Progenitor cell of endocrine pancreas (in vitro differentiated cells): Measurements from ENCODE around the gene EBF3. TPM values are rescaled to one million over a fixed set of nuclear protein-coding genes. Genes with fewer than 3 reads are reported as not detected.

ENCODE experiments used
- DNase-seq: peaks from one replicate; pipeline ENCODE4 v3.0.0; 2021; ENCODE audit warnings: low spot score; ENCODE audit not compliant: unreplicated experiment
- H3K27ac Mint-ChIP-seq: 2 replicates; pipeline ENCODE4 v1.8.0; 2021; ENCODE audit warnings: mild to moderate bottlenecking, moderate library complexity, mixed read lengths
- H3K27me3 Mint-ChIP-seq: 2 replicates; pipeline ENCODE4 v1.8.0; 2021; ENCODE audit warnings: mixed read lengths
- H3K36me3 Mint-ChIP-seq: 2 replicates; pipeline ENCODE4 v1.8.0; 2022; ENCODE audit warnings: mixed read lengths; ENCODE audit not compliant: insufficient read depth
- H3K4me1 Mint-ChIP-seq: 2 replicates; pipeline ENCODE4 v1.8.0; 2021; ENCODE audit warnings: low read depth, mixed read lengths
- H3K4me3 Mint-ChIP-seq: 2 replicates; pipeline ENCODE4 v1.8.0; 2021; ENCODE audit warnings: low read depth, mild to moderate bottlenecking, moderate library complexity, mixed read lengths
- H3K9me3 Mint-ChIP-seq: 2 replicates; pipeline ENCODE4 v1.8.0; 2021; ENCODE audit warnings: low read depth, mixed read lengths
- CTCF ChIP-seq: fragments of 200-600 bp; sonication (generic); IDR thresholded peaks from one replicate; pipeline ENCODE4 v1.5.0; 2021; ENCODE audit warnings: antibody characterized with exemption, mild to moderate bottlenecking; ENCODE audit not compliant: unreplicated experiment
- total RNA-seq: library from RNA; stranded (reverse); gene quantifications from 2 replicates; pipeline ENCODE4 v1.2.1, GENCODE V29; 2021

EBF3 gene
- total RNA-seq, 1 donor from 2014 or later, result 0.19 TPM

GRCh38 chr10:129867631-129868179 lies 96.4 kb downstream of the EBF3 start:
- no peaks in the 10 kb centered on the region for H3K9me3 Mint-ChIP-seq
- peaks cover 92% of the 10 kb centered on the region for H3K27me3 Mint-ChIP-seq
- H3K36me3 Mint-ChIP-seq, result no peaks in the 10 kb centered on the region
- DNase-seq, result no peak
- H3K4me1 Mint-ChIP-seq, result peaks cover 20% of the 10 kb centered on the region
- H3K27ac Mint-ChIP-seq, result no peak overlapping the region
- no peak overlapping the region for H3K4me3 Mint-ChIP-seq
- TF ChIP-seq CTCF, result no peak

- DNase-seq, result no peak
- Mint-ChIP-seq H3K27me3 (peaks cover 91% of the 10 kb centered on the region), H3K9me3 (no peaks in the 10 kb centered on the region), H3K36me3 (no peaks in the 10 kb centered on the region), H3K4me1 (peaks cover 20% of the 10 kb centered on the region), H3K4me3 (no peak overlapping the region), H3K27ac (no peak overlapping the region)
- no peak for TF ChIP-seq CTCF
Measured at GRCh38 chr10:129866894-129867293, 97.2 kb downstream of the EBF3 start.

GRCh38 chr10:129865960-129866359 lies 98.1 kb downstream of the EBF3 start:
- peaks cover 91% of the 10 kb centered on the region for H3K27me3 Mint-ChIP-seq
- no peak for TF ChIP-seq CTCF
- peaks cover 15% of the 10 kb centered on the region for H3K4me1 Mint-ChIP-seq
- H3K9me3 Mint-ChIP-seq, result no peaks in the 10 kb centered on the region
- DNase-seq, result no peak
- H3K27ac Mint-ChIP-seq, result no peak overlapping the region
- H3K36me3 Mint-ChIP-seq, result no peaks in the 10 kb centered on the region
- H3K4me3 Mint-ChIP-seq, result no peak overlapping the region

- no peak overlapping the region for H3K4me3 Mint-ChIP-seq
- peaks cover 12% of the 10 kb centered on the region for H3K4me1 Mint-ChIP-seq
- H3K9me3 Mint-ChIP-seq, result no peaks in the 10 kb centered on the region
- TF ChIP-seq CTCF, result no peak
- no peaks in the 10 kb centered on the region for H3K36me3 Mint-ChIP-seq
- DNase-seq, result no peak
- H3K27me3 Mint-ChIP-seq, result peaks cover 91% of the 10 kb centered on the region
- no peak overlapping the region for H3K27ac Mint-ChIP-seq
Measured at GRCh38 chr10:129865413-129865812, 98.7 kb downstream of the EBF3 start.

GRCh38 chr10:129864601-129865126 lies 99.4 kb downstream of the EBF3 start:
- Mint-ChIP-seq H3K36me3 (no peaks in the 10 kb centered on the region), H3K27ac (no peak overlapping the region), H3K4me3 (no peak overlapping the region), H3K4me1 (peaks cover 8% of the 10 kb centered on the region), H3K9me3 (no peaks in the 10 kb centered on the region), H3K27me3 (peaks cover 91% of the 10 kb centered on the region)
- no peak for TF ChIP-seq CTCF
- DNase-seq, result no peak
